ENCODE data around the gene PIAS3.

Gene PIAS3
- total RNA-seq: 10.9 reads per million, percentile 33 among the genes with 10 or more reads in this experiment

- peak; percentile 72 for DNase-seq
Measured at GRCh38 chr1:145858901-145859490, at the start of gene PIAS3. Gene PIAS3 (minus strand): TSS chr1:145859081. CDS start chr1:145858990, 91 bp downstream.

- DNase-seq: no peak
Measured at GRCh38 chr1:145908653-145909052, 49.8 kb upstream of the PIAS3 start.

GRCh38 chr1:145906954-145907753 lies 48.3 kb upstream of the PIAS3 start:
- no peak for DNase-seq

GRCh38 chr1:145901312-145902021 lies 42.6 kb upstream of the PIAS3 start:
- no peak for DNase-seq

GRCh38 chr1:145898756-145899155 lies 39.9 kb upstream of the PIAS3 start:
- no peak for DNase-seq

- DNase-seq: no peak
Measured at GRCh38 chr1:145897969-145898368, 39.1 kb upstream of the PIAS3 start.

GRCh38 chr1:145895471-145895870 lies 36.6 kb upstream of the PIAS3 start:
- no peak for DNase-seq

- no peak for DNase-seq
Measured at GRCh38 chr1:145893306-145894055, 34.6 kb upstream of the PIAS3 start.

GRCh38 chr1:145892486-145893087 lies 33.7 kb upstream of the PIAS3 start:
- no peak for DNase-seq

GRCh38 chr1:145891587-145892485 lies 33.0 kb upstream of the PIAS3 start:
- DNase-seq: peak; percentile 42

GRCh38 chr1:145891143-145891542 lies 32.3 kb upstream of the PIAS3 start:
- DNase-seq: no peak

- DNase-seq: no peak
Measured at GRCh38 chr1:145889722-145890121, 30.8 kb upstream of the PIAS3 start.

- no peak for DNase-seq
Measured at GRCh38 chr1:145887631-145888030, 28.8 kb upstream of the PIAS3 start.

- no peak for DNase-seq
Measured at GRCh38 chr1:145886816-145887215, 27.9 kb upstream of the PIAS3 start.

GRCh38 chr1:145886390-145886789 lies 27.5 kb upstream of the PIAS3 start:
- DNase-seq: no peak

- peak; percentile 81 for DNase-seq
Measured at GRCh38 chr1:145885738-145886287, 26.9 kb upstream of the PIAS3 start, which contains the start of gene ANKRD35. Gene ANKRD35 (minus strand): TSS chr1:145885866. CDS start chr1:145885758, 108 bp downstream.

GRCh38 chr1:145884675-145885074 lies 25.8 kb upstream of the PIAS3 start:
- DNase-seq: no peak

GRCh38 chr1:145879775-145880174 lies 20.9 kb upstream of the PIAS3 start:
- DNase-seq: no peak

- no peak for DNase-seq
Measured at GRCh38 chr1:145878724-145879123, 19.8 kb upstream of the PIAS3 start.

- no peak for DNase-seq
Measured at GRCh38 chr1:145877923-145878486, 19.1 kb upstream of the PIAS3 start.

- no peak for DNase-seq
Measured at GRCh38 chr1:145874646-145875045, 15.8 kb upstream of the PIAS3 start.

All from effector CD4-positive, alpha-beta T cell (primary cell).